Endometrial microvascular endothelial cells (primary cell): ENCODE results near the gene PATJ. TPM values are rescaled to one million over a fixed set of nuclear protein-coding genes. Genes with fewer than 3 reads are reported as not detected.
"Not testable (repeated sequence)": the region's sequence is repeated elsewhere in the genome, so short reads cannot be mapped to it uniquely, and the experiment has no call there.

Experiments used
- in situ Hi-C: cut with HindIII; loops from 2 replicates; pipeline ENCODE4 v1.10.0; 2017; ENCODE audit warnings: low sequenced_read_pairs, low pct_unique_long_range_greater_than_20kb; ENCODE audit errors: inconsistent ontology term
- total RNA-seq: library from RNA; depleted of rRNA; stranded (reverse); fragments of >200 nt; gene quantifications from one replicate; pipeline ENCODE4 v1.2.3, GENCODE V29; 2015; ENCODE audit errors: inconsistent ontology term

The PATJ gene
- 3.7 TPM for total RNA-seq

GRCh38 chr1:61741711-61742619 is at the start of gene PATJ:
TSS of gene PATJ (plus strand) at chr1:61742480. CDS start at chr1:61762893, 20,413 bp downstream.
- in situ Hi-C loops, result no loop called here

- in situ Hi-C loops, result no loop called here
Observed at GRCh38 chr1:61699911-61700851, 42.1 kb upstream of the PATJ start.

- in situ Hi-C loops, result no loop called here
Observed at GRCh38 chr1:61708953-61709907, 33.0 kb upstream of the PATJ start.

GRCh38 chr1:61709908-61710289 is 32.4 kb upstream of the PATJ start:
- in situ Hi-C loops, result no loop called here

- in situ Hi-C loops, result not testable (repeated sequence)
Observed at GRCh38 chr1:61711257-61711656, 31.0 kb upstream of the PATJ start.

GRCh38 chr1:61711969-61712368 is 30.3 kb upstream of the PATJ start:
- in situ Hi-C loops, result no loop called here

- in situ Hi-C loops, result not testable (repeated sequence)
Observed at GRCh38 chr1:61718996-61719663, 23.1 kb upstream of the PATJ start.

- in situ Hi-C loops, result no loop called here
Observed at GRCh38 chr1:61724506-61724812, 17.8 kb upstream of the PATJ start.

GRCh38 chr1:61724813-61725694 is 17.2 kb upstream of the PATJ start, which contains the start of gene TM2D1:
TSS of gene TM2D1 (minus strand) at chr1:61725141. CDS start at chr1:61725120, 21 bp downstream.
- in situ Hi-C loops, result no loop called here

- in situ Hi-C loops, result no loop called here
Observed at GRCh38 chr1:61727544-61727943, 14.7 kb upstream of the PATJ start.

GRCh38 chr1:61730679-61731078 is 11.6 kb upstream of the PATJ start:
- in situ Hi-C loops, result not testable (repeated sequence)

GRCh38 chr1:61732726-61733125 is 9.6 kb upstream of the PATJ start:
- in situ Hi-C loops, result no loop called here

GRCh38 chr1:61740751-61741700 is 1.3 kb upstream of the PATJ start:
- in situ Hi-C loops, result no loop called here

- in situ Hi-C loops, result no loop called here
Observed at GRCh38 chr1:61742620-61743430, 545 bp downstream of the PATJ start.

GRCh38 chr1:61743431-61743705 is 1.1 kb downstream of the PATJ start:
- in situ Hi-C loops, result no loop called here
